Stimulated activated CD8-positive, alpha-beta memory T cell treated with anti-CD3 and anti-CD28 coated beads, Interleukin-7, amount 100 ng/mL, for 4 hours (primary cell): ENCODE results near the gene CNTNAP3.
"Not testable (repeated sequence)": the region's sequence is repeated elsewhere in the genome, so short reads cannot be mapped to it uniquely, and the experiment has no call there.

Experiments used
- DNase-seq, 2 donors: peaks; one replicate each; pipeline ENCODE4 v3.0.0-alpha.2; 2020; ENCODE audit warnings: low read depth in 2 of 2

CNTNAP3 gene

DNA sequence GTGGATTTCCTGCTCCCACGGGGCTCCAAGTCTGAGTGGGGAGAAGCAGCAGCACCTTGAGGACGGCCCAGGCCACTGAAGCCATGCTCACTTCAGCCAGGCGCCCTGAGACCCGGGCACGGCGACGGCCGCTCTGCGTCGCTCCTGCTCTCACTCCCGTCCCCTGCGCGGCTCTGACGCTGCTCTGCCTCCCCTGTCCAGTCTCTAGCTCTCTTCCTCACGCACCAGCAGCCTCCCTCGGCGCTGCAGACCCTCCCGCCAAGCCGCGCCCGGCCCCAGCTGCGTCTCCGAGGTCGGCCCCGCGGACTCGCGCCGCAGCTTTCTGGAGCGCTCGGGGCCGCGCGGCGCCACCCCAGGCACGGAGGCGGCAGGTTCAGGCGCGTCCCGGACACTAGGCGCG is at the start of gene CNTNAP3:
Gene CNTNAP3, minus strand, starts transcription at position 188 of the 400 bp plus-strand sequence. Its CDS starts 103 bp downstream, at position 85.
- not testable (repeated sequence) for DNase-seq

DNA sequence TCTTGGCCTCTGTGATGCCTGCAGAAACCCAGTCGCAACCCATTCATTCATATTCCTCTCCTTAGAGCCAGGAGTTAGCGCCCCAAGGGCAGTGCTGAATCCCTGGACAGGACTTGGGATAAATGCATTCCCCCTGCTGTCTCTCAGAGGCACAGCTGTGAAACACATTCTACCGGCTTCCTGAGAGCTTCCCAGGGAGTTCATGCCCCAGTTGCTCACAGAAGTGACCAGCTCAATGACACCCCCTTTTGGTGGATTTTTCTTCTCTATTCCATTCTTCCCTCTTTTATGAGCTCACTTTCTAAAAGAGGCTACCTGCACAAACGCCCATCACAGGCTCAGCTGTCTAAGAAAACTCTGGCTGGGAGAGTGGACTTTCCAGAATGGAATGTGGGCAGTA is 8.0 kb downstream of the CNTNAP3 start:
- DNase-seq: not testable (repeated sequence)

DNA sequence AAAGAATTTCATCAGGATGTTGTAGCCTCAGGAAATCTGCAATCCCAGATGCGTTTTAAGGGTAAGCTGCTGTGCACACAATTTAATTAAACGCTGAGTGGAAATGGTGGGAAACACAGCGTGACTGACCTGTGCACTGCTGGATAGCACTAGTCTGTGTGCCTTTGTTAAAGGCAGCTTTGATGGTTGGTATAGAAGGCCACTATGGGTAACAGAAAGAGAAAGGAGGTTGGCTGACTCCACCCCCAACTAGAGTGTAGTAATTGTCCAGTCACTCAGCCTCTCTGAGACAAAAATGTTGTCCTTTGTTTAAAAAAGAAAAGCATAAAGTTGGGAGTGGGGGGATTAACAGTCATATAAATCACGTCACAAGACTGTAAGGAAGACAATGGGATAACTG is 45.5 kb downstream of the CNTNAP3 start:
- DNase-seq: not testable (repeated sequence)

DNA sequence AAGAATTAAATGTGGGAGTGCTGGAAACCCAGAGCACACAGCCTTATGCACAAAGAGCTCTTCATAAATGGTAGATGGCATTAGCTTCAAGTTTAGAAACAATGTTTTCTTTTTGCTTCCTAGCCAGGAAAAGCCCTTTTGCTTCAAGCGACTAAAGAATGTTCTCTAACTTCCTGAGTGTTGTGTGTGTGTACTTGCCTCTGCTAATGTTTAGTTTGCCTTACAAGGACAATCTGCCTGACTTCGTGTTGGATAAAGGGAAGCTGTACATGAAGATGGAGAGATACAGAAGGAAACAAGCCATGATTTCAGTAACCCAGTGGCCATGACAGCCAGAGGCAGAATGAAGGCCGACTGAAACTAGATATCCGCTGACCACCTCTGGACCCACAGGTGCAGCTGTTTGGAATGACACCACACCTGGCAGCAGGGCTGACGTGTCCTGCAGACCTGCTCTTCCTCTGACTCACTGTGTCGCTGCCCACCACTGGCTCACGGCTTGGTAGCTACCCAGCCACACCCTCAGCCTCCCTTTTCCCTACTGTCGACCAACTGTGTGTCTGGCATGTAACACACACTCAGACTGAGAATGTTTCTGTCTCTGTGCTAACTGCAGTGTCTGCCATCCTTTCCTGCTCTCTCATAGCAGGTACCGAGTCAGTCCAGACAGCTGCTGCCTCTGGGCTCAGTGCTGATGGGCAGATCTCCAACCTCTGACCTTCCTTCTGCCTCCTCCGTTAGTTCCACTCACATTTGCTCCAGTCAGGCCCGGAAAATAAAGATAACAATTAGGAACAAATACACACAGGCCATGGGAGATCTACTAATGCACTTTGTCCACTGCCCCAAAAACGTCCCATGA is 55.6 kb downstream of the CNTNAP3 start:
- not testable (repeated sequence) for DNase-seq

DNA sequence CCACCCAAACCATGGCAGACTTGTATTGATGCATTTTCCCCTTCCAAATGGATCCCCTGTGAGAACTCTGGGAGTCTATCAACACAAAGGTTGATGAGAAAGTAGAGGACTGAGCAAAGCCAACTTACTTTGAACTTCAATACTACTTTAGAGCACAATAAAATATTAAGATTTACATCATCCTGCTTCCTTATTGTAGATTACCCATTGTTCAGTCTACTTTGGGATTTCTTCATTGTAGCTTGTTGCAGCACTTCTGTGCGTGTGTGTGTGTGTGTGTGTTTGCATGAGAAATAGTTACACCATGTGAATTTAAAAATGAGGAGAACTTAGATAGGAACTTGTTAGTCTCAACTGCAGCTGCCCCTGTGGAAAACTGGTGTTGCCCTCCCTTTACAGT is 72.0 kb downstream of the CNTNAP3 start:
- DNase-seq: not testable (repeated sequence)

DNA sequence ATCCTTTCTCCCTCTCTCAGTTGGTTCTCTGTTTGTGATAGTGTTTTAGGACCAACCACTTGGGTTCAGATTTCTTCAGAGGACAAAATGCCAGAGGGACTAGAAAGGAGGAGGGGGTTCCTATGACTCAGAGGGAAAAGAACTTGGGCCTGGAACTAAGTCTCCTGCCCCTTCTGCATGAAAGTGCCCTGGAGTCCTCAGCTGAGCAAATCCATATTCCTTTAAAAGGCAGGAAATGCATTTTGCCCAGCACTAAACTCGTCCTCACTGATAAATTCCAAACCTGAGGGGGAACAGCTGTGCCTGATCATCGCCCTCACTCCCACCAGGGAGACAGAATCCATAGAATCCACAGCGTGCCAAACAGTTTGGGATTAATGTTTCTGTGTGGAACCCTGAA is 78.2 kb downstream of the CNTNAP3 start:
- DNase-seq: not testable (repeated sequence)

DNA sequence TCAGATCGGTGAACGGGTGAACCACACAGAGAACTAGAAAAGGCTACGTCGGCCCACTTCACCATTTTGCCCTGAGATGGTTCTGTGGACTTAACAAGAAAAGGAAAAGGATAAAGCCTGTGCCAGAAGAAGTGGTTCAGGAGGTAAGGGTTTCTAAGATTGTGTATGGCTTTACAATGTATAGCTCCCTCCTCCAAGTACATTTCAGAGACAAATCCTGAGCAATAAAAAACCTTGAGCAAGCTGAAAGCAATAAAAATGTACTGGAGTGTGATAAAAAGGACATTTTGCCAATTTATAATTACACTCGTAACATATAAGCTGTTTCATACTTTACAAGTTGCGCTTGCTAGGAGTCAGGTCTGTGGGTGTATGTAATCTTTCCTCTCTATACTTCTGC is 81.3 kb downstream of the CNTNAP3 start:
- DNase-seq: not testable (repeated sequence)

DNA sequence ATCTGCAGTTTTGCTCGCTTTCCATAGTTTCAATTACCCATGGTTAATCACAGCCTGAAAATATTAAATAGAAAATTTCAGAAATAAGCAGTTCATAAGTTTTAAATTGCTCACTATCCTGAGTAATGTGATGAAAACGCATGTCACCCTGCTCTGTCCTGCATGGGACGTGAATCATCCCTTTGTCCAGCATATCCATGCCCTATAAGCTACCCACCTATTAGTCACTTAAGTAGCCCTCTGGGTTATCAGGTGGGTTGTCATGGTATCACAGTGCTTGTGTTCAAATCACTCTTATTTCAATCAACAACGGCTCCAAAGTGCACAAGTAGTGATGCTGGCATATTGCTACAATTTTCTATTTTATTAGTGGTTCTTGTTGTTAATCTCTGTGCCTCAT is 82.1 kb downstream of the CNTNAP3 start:
- DNase-seq: not testable (repeated sequence)

DNA sequence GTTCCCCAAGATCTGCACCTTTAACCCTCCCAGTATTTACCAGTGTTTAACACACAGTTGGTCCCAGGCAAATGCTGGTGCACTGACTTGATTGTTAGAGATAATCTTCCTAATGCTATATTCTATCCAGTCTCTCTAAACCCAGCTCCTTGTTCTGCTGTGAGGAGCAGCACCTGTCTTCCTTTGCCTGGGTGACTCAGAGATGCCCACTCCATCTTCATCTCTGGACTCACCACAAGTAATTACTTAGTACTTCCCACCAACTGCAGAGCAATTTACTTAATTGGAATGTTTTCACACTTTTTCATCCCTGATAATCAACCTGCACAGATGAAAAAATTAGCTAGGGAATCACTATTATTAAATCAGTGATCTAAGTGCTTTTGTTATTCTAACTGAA is 87.6 kb downstream of the CNTNAP3 start:
- DNase-seq: not testable (repeated sequence)

DNA sequence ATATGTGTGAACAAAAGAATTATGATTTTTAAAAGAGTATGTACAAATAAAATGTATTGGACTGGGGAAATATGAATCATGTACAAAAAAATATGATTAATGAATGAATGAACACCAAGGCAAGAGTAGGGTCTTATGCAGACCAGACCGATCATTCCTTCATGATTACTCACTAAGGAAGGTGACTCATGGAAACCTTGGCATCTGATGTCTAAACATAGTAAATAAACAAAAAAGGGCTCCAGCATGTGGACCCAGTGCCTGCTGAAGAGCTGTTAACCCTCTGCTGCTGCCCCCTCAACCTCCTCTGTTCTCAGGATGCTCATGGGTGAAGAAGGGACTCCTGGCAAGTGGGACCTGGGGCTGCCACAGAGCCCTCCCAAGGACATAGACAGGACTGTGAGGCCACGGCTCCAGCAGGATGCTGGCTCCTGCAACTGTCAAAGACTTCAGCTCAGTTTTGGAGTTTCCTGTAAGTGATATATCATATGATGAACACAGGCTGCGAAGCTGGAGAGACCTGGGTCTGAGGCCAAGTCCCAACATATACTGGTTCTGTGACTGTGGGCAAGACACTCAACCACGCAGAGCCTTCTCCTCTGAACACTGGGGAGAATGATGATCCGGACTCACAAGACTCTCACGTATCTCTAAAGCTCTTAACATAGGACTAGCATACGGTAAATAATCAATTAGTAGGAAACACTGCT is 89.8 kb downstream of the CNTNAP3 start:
- DNase-seq: not testable (repeated sequence)

DNA sequence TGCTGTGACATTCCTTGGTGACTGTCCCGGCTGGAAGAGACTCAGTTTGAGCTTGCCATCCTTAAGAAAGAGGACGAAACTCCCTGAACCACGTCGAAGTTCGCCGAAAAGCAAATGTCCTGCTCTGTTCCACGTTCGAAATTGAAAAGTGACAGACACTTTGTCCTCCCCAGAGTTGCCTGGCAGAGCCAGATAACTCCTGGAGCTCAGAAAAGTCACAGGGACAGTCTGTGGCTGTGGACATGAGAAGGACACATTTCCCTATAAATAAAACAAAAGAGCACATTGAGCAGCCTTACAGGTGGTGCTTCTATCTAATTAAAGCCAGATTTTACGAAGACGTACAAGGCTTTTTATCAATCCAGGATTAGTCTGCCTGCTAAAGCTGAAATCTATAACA is 116.6 kb downstream of the CNTNAP3 start:
- DNase-seq: not testable (repeated sequence)

DNA sequence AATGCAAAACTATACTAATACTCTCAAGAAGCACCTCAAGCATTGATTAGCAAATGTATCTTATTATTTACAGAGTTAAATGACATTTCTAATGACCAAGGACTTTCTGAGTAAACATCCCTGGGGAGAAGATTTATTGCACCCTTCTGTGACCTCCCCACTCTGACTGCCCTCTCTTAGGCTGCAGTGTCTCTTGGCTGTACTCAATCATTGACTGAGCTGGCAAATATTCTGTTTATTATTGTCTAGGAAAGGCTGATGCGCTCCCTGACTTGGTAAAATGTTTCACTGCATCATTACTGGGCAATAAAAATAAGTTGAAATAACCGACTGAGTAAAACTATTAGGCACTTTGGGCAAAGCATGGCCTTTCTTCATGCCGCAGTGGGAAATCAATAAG is 130.3 kb downstream of the CNTNAP3 start:
- DNase-seq: not testable (repeated sequence)

DNA sequence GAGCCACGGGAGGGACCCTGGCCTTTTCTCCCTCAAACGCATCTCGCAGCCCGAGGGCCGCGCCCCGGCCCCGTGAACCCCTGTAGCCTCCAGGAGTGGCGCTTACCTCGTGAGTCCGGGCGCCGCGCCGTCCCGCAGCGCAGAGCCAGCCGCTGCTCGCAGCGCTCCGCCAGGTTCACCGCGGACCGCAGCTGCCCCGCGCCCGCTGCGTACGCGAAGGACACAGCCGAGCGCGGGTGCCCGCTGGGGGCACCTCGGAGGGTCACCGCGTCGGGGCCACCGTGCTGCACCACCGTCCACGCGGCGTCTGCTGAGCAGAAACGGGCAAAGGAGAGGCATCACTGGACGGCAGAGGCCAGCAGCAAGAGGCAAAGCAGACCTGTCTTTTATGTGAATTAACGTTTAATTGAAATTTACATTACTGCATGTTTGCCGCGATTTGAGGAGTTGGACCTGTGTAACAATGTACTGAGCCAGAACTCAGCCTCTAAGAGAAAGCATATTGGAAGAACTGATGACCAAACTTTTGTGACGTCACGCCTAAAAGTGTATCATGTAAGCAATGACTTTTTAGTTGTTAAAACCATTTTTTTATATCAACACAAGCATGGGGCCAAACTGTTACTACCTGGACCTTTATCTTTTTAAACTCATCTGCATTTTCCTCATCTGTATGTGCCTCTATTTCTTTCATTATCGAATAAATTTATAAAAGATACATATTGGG is 155.0 kb downstream of the CNTNAP3 start:
- DNase-seq: not testable (repeated sequence)

DNA sequence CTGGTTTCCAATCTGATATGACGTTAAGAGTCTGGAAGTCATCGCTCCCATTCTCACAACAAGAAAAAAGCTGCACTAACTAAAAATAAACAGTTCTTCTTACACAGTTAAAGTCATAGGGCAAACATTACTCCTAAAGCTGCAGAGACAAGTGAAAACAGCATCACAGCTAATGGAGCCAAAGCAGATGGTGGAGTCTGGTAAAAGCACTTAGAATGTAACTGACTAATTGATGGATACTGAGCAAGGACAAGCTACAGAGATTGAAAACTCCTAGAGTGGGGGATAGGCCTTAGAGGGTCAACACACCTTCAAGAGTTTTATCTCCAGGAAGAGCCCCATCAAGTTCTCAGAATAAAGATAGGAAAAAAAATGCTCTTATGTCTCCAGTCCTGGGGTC is 166.6 kb downstream of the CNTNAP3 start:
- DNase-seq: not testable (repeated sequence)

DNA sequence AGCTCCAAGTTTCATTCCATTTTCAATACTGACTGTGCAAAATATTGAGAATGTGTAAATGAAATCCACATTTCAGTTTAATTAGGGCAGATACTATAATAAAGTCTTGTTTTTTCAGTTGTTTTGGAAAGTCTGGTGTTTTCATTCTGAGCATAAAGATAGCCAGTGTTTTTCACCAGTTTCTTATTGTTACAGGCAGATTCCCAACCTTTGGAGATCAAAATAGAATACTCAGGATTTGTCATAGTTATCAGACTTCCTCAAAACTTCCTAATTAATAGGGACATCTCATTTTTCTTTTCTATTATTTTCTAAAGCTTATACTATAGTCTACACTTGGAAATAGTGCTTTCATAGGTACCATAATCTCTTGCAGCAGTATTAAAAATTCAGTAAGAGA is 176.2 kb downstream of the CNTNAP3 start:
- not testable (repeated sequence) for DNase-seq

DNA sequence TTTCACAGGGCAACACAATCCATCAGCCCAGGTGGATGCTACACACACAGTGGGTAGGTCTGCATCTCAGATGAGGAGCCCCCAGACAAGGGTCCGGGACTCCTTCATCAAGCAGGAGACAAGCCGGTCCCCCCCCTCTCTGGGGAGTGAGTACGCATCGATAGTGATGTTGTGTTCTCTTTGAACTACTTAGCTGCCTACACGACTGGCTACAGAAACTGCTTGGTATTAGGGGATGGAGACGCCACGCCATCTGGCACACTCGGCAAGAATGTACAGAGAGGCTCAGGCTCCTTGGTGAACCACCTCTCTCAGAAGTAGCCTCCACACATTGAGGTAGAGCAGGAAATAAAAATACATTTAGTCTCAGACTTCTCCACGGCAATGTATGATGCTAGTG is 179.8 kb downstream of the CNTNAP3 start:
- DNase-seq: no peak

DNA sequence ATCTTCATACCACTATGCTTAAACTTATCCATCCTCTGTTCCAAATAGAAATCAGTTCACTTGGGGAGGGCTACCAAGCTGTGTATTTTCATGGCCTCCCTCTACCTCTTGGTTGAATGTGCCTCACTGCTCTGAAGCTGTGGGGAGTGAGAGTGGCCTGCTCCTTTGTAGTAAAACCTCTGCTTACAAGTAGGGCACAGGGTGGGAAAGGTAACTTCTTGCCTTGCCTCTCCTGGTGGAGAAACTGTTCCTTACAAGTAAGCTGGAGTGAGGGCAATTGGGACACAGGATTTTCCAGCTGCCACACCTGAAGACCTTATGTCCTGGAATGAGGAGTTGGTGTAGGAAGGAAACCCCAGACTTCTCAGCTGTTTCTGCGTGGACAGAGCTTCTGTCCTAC is 190.8 kb downstream of the CNTNAP3 start:
- DNase-seq: not testable (repeated sequence)

DNA sequence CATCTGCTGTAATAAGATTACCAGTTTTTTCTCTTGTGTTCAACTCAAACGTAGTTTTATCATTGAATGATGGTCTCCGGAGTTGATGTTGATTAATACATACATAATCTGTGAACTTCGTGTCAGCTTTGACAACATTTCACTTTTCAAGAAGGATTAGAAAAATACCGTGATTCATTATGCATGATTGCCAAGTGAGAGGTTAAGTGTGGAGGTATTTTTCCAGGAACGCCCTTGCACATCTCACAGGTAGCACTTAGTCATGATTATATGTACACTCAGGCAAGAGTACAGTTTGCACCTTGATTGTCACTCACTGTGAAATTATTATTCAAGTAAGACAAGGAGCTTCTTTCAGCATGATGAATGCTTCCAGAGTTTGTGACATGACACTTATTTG is 202.7 kb downstream of the CNTNAP3 start:
- DNase-seq: not testable (repeated sequence)

DNA sequence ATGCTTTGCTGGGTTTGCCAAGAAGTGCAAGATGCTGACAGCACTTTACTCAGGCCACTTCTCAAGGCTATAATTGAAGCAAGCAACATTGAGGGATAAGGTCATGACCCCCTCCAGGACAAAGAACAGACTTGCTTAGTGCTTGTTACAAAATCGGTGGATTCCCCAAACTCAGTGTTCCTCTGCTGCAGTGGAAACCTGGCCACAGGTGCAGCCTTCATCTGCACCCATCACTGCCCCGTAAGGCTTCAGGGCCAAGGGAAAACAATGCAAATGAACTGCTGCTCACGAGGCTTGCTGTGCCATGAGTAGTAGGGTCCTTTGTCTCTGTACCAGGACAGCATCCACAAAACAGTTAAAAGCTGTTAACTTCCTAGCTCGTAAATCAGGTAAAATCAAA is 205.4 kb downstream of the CNTNAP3 start:
- DNase-seq: not testable (repeated sequence)

DNA sequence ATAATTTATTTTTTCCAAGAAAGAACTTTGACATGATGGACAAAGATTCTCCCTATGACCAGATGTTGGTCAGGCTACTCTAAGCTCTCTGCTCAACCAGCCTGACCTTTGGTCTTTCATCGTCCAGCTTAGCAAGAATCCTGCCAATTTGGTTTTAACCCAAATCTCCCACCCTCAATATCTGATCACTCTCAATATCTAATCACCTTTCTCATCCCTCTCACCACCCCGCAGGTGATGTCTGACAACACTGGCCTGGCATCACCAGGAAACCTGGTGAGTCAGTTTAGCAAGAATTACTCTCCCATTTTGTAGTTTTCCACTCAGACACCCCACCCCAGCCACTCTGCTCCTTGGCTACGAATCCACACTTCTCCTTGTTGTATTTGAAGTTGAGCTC is 207.9 kb downstream of the CNTNAP3 start:
- DNase-seq: not testable (repeated sequence)

DNA sequence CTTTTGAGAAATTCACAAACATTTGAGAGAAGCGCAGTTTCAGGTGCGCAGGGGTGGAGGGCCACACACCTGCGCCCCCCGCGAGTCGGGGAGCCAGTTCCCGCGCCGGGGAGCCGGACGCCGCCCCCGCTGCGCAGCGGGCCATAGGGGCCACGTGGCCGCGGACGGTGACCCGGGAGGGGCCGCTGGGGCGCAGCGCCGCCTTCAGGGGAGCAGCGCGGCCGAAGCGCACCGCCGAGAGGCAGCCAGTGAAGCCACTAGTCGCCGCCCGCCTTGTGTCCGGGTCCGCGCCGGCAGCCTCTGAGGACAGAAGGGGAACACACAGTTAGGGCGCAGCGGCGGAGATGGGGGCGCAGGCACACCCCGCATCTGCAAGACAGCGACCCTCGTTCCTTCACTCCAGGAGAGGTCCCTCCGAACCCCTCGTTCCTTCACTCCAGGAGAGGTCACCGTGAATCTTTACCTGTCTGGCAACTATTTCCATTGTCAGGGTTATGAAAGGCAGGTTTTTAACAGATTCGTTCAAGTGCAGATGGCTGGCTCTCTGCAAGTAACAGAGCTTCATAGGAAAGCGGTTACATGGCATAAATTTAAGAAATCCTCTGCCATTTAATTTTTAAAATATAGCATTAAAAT is 209.2 kb downstream of the CNTNAP3 start:
- not testable (repeated sequence) for DNase-seq

DNA sequence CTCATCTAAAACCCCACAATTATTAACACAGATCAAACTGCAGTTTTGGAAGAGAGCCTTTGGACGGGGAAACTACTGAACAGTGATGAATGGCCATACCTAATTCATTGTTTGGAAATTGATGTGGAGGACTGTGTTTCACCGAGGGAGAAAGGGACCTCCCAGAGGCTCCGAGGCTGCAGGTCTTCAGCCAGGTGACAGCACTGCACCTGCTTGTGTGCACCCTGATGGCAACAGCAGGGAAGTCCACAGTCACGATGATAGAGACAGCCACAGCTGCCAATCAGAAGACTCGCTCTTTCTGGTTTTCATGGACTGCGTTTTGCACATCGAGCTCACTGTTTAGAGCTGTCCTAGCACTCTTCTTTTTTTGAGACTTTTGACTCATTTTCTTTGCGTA is 214.4 kb downstream of the CNTNAP3 start:
- not testable (repeated sequence) for DNase-seq
